CD4-positive, alpha-beta T cell (primary cell): ENCODE data around the gene RUSF1. TPM values are rescaled to one million over a fixed set of nuclear protein-coding genes. Genes with fewer than 3 reads are reported as not detected.

Experiments used
- ATAC-seq: fragments of 200-7000 bp; cut with Tn5 transposase; one replicate; pipeline ENCODE4 v1.10.0; 2022; ENCODE audit warnings: mild to moderate bottlenecking; ENCODE audit not compliant: poor library complexity
- CTCF ChIA-PET: fragments of 350-600 bp; sonication (Branson Sonifier 250); formaldehyde crosslinking; loops from one replicate; lab custom pipeline; 2021; ENCODE audit warnings: antibody characterized with exemption, inconsistent platforms; lab: Charles Lee
- POLR2A ChIA-PET: fragments of 350-600 bp; sonication (Branson Sonifier 250); formaldehyde crosslinking; loops from one replicate; lab custom pipeline; 2021; ENCODE audit warnings: antibody characterized with exemption, inconsistent platforms; lab: Charles Lee
- DNase-seq, 14 experiments: peaks; one replicate each; pipeline ENCODE4 v3.0.0-alpha.2; 2013 to 2020; ENCODE audit warnings: mixed read lengths in 2 of 14
- H3K27ac ChIP-seq, 2 donors: one replicate each; pipeline versions ENCODE4 v1.5.1 to v1.7.0; 2013; ENCODE audit warnings: low read length in 2 of 2, low read depth in 1 of 2, mild to moderate bottlenecking in 1 of 2
- H3K27me3 ChIP-seq, 2 experiments: 1 replicate in 1 of 2; 2 replicates in 1 of 2; pipeline versions ENCODE4 v1.6.1 to v1.7.0; 2013; ENCODE audit warnings: low read length in 2 of 2, control low read depth in 1 of 2, mild to moderate bottlenecking in 1 of 2, moderate library complexity in 1 of 2; ENCODE audit not compliant: insufficient read depth in 2 of 2, control insufficient read depth in 1 of 2
- H3K36me3 ChIP-seq: one replicate; pipeline ENCODE4 v1.6.1; 2013; ENCODE audit warnings: low read length, control low read depth; ENCODE audit not compliant: insufficient read depth
- H3K4me1 ChIP-seq: one replicate; pipeline ENCODE4 v1.6.1; 2013; ENCODE audit warnings: low read length, control low read depth; ENCODE audit not compliant: insufficient read depth
- H3K4me3 ChIP-seq: one replicate; pipeline ENCODE4 v1.5.1; 2013; ENCODE audit warnings: mild to moderate bottlenecking, low read length, moderate library complexity
- H3K9me3 ChIP-seq, 2 experiments: 1 replicate in 1 of 2; 2 replicates in 1 of 2; pipeline versions ENCODE4 v1.6.1 to v1.7.0; 2013; ENCODE audit warnings: low read length in 2 of 2, mild to moderate bottlenecking in 2 of 2, control low read depth in 1 of 2, moderate library complexity in 1 of 2; ENCODE audit not compliant: control insufficient read depth in 1 of 2, insufficient read depth in 1 of 2
- H3K27ac Mint-ChIP-seq: one replicate; pipeline ENCODE4 v1.8.0; 2020; ENCODE audit warnings: mixed read lengths
- H3K27me3 Mint-ChIP-seq: one replicate; pipeline ENCODE4 v1.8.0; 2021; ENCODE audit warnings: mixed read lengths
- H3K36me3 Mint-ChIP-seq: one replicate; pipeline ENCODE4 v1.8.0; 2021; ENCODE audit warnings: low read depth, mixed read lengths
- H3K4me1 Mint-ChIP-seq: one replicate; pipeline ENCODE4 v1.8.0; 2021; ENCODE audit warnings: low read depth, mixed read lengths
- H3K4me3 Mint-ChIP-seq: one replicate; pipeline ENCODE4 v1.8.0; 2020; ENCODE audit warnings: mild to moderate bottlenecking, mixed read lengths
- H3K9me3 Mint-ChIP-seq: one replicate; pipeline ENCODE4 v1.8.0; 2020; ENCODE audit warnings: mixed read lengths
- intact Hi-C, 2 experiments: fragments of 100-400 bp; cut with DNase I in 1 of 2; cut with micrococcal nuclease in 1 of 2; formaldehyde crosslinking; loops; one replicate each; pipeline versions ENCODE4 v1.15.1 to v1.9.0; 2023 to 2025; cut with DNase I, micrococcal nuclease
- total RNA-seq, 174 experiments: library from RNA in 2 of 174; stranded (reverse) in 2 of 174; gene quantifications; one replicate each; pipeline ENCODE4 v1.2.3 and lab custom pipeline; 2021 to 2026
- TF ChIP-seq, protein P1 (sequence below): fragments of 200-600 bp; IDR thresholded peaks from one replicate; pipeline ENCODE4 v1.8.0; 2022; ENCODE audit warnings: antibody characterized with exemption, mild to moderate bottlenecking

The RUSF1 gene
- total RNA-seq, 2 experiments from 2014 or later: 69.2 to 73.2 TPM

DNA sequence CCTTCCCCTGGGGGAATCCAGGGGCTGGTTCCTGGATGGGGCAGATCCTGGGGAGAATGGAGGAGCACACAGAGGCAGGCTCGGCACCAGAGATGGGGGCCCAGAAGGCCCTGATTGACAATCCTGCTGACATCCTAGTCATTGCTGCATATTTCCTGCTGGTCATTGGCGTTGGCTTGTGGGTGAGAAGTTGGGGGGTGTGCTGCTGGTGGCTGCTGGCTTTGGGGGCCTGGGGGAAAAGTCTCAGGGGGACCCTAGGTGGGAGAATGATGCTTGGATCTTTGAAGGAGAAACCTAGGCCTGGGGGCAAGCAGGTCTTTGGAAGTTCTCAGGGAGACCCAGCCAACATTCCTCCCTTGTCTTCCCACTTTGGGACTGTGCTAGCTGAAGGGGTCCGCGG, 25.1 kb downstream of the RUSF1 start, which contains the start of gene SLC5A2:
SLC5A2 (plus strand) TSS at position 43 of the 400 bp plus-strand sequence; CDS start at position 57, 14 bp downstream.
- DNase-seq (no peak), ATAC-seq (no peak)
- ChIA-PET POLR2A (no interaction called here), CTCF (no interaction called here)
- Mint-ChIP-seq H3K9me3 (no peaks in the 10 kb centered on the region), H3K36me3 (peaks cover 5% of the 10 kb centered on the region), H3K27me3 (no peaks in the 10 kb centered on the region), H3K27ac (no peak within 1 kb of the TSS), H3K4me3 (no peak within 1 kb of the TSS), H3K4me1 (peaks cover 13% of the 10 kb centered on the region)
- TF ChIP-seq, protein P1, sequence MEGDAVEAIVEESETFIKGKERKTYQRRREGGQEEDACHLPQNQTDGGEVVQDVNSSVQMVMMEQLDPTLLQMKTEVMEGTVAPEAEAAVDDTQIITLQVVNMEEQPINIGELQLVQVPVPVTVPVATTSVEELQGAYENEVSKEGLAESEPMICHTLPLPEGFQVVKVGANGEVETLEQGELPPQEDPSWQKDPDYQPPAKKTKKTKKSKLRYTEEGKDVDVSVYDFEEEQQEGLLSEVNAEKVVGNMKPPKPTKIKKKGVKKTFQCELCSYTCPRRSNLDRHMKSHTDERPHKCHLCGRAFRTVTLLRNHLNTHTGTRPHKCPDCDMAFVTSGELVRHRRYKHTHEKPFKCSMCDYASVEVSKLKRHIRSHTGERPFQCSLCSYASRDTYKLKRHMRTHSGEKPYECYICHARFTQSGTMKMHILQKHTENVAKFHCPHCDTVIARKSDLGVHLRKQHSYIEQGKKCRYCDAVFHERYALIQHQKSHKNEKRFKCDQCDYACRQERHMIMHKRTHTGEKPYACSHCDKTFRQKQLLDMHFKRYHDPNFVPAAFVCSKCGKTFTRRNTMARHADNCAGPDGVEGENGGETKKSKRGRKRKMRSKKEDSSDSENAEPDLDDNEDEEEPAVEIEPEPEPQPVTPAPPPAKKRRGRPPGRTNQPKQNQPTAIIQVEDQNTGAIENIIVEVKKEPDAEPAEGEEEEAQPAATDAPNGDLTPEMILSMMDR: no peak
- no peak within 1 kb of the TSS for H3K4me3 ChIP-seq
- H3K27me3 ChIP-seq: no peaks in the 10 kb centered on the region
- H3K4me1 ChIP-seq: peaks cover 23% of the 10 kb centered on the region
- intact Hi-C loops: loop anchor here in 1 of 2 experiments (10.0 kb wide), 1 partner anchor 232 kb away; a partner anchor contains a TSS
- no peaks in the 10 kb centered on the region for H3K9me3 ChIP-seq
- H3K36me3 ChIP-seq: no peaks in the 10 kb centered on the region
- H3K27ac ChIP-seq: no peak within 1 kb of the TSS

DNA sequence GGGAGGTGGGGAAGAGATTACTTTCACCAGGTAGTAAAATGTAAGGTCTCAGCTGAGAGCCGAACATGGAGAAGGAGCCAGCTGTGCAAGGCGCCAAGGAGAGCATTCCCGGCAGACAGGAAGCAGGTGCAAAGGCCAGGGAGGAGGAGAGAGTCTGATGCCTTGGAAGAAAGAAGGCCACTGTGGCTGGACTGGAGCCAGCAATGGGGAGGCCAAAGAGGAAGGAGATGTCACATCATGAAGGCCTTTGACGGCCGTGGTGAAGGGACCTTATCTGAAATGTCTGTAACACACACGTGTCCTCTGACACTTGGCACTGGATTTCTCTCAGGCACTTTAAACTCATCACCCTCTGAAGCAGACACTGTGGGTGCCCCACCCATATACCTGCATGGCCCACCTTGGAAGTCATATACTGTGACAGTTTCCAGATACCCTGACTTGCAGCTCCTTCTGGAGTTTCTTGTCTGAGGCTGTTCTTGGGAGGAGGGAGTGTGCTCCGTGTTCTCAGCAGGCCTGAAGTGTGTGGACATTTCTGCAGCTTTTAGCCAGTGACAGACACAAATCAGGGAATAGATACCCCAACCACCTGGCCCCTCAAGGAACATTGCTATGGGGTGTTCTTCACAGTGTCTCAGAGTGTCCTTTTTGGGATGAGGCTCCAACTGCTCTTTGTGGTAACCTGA, 27.2 kb downstream of the RUSF1 start:
- intact Hi-C loops: loop anchor here in 1 of 2 experiments (10.0 kb wide), 1 partner anchor 234 kb away; a partner anchor contains a TSS
- Histone ChIP-seq H3K27ac (no peak overlapping the region), H3K4me1 (peaks cover 21% of the 10 kb centered on the region), H3K36me3 (no peaks in the 10 kb centered on the region), H3K9me3 (no peaks in the 10 kb centered on the region), H3K27me3 (no peaks in the 10 kb centered on the region), H3K4me3 (no peak overlapping the region)
- Mint-ChIP-seq H3K27me3 (no peaks in the 10 kb centered on the region), H3K27ac (no peak overlapping the region), H3K4me1 (peaks cover 18% of the 10 kb centered on the region), H3K4me3 (no peak overlapping the region), H3K36me3 (no peaks in the 10 kb centered on the region), H3K9me3 (no peaks in the 10 kb centered on the region)
- ChIA-PET POLR2A (no interaction called here), CTCF (interaction anchor here (1.2 kb wide), 1 partner anchor 20 kb away, joined by 3 read pairs; no protein-coding TSS in a partner anchor)
- TF ChIP-seq, protein P1: no peak
- no peak for DNase-seq
- no peak for ATAC-seq

DNA sequence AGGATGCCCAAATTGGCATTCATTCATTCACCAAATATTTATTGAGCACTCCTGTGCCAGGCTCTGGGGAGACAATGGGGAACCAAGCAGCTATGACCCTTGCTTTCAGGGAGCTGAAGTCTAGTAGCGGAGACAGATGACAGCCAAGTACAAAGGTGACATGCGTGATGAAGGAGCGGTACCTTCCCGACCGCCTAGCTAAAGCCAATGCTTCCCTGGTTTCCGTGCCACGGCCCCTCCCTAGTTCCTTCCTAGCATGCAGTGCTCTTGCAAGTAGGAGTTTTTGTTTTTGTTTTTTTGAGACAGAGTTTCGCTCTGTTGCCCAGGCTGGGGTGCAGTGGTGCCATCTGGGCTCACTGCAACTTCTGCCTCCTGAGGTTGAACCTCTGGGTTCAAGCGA, 28.4 kb downstream of the RUSF1 start:
- peak overlapping the region; percentile 31 for H3K4me3 Mint-ChIP-seq
- POLR2A ChIA-PET: interaction anchor here (0.9 to 6.2 kb wide), 2 partner anchors 9 to 21 kb away, joined by 3 to 69 read pairs; partner anchors contain the start of gene ARMC5
- no peak for ATAC-seq

More for the DNA sequence above, 28.4 kb downstream of the RUSF1 start:
- no peaks in the 10 kb centered on the region for H3K9me3 Mint-ChIP-seq
- TF ChIP-seq, protein P1: no peak
- no peaks in the 10 kb centered on the region for H3K27me3 Mint-ChIP-seq
- intact Hi-C loops: loop anchor here in 1 of 2 experiments (10.0 kb wide), 1 partner anchor 235 kb away; a partner anchor contains a TSS
- H3K27ac Mint-ChIP-seq: no peak overlapping the region
- peaks cover 26% of the 10 kb centered on the region for H3K4me1 ChIP-seq
- no peaks in the 10 kb centered on the region for H3K36me3 Mint-ChIP-seq
- no peaks in the 10 kb centered on the region for H3K27me3 ChIP-seq
- no peak overlapping the region for H3K27ac ChIP-seq
- H3K4me1 Mint-ChIP-seq: peaks cover 17% of the 10 kb centered on the region
- no peak for DNase-seq
- no peak overlapping the region for H3K4me3 ChIP-seq
- CTCF ChIA-PET: interaction anchor here (1.5 kb wide), 1 partner anchor 28 kb away, joined by 3 read pairs; the partner anchor contains the start of gene RUSF1
- no peaks in the 10 kb centered on the region for H3K36me3 ChIP-seq
- H3K9me3 ChIP-seq: no peaks in the 10 kb centered on the region
